Erythroblast (primary cell): ENCODE data around the gene PPARG.

Experiments used
- GATA1 ChIP-seq: IDR thresholded peaks from 2 replicates; pipeline ENCODE4 v1.6.1; 2011; ENCODE audit warnings: low read depth, mild to moderate bottlenecking, control low read depth, low read length, moderate library complexity
- POLR2A ChIP-seq: IDR thresholded peaks from 2 replicates; pipeline ENCODE4 v1.6.1; 2011; ENCODE audit warnings: mild to moderate bottlenecking, low read length

DNA sequence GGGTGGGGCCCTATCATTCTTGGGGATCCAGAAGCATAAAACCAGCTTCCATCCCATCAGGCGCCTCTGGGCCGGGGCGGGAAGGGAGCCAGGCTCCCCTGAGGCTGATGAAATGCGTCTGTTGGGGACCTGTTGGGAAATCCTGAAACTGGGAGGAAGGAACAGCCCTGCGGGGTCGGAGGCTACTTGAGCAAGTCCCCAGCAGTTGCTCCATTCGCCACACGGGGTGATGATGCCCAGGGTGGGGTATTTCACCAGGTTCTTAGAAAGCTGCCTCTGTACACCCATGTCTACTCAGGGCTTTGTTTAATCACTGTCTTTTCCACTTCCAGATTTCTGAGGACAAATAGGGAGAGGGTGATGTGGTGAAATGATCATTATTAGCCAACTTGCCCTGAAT is 170.0 kb downstream of the PPARG start:
- TF ChIP-seq POLR2A = no peak
- TF ChIP-seq GATA1 = no peak
